HCT116 (cell line): Measurements from ENCODE around the gene CISD3. TPM values are rescaled to one million over a fixed set of nuclear protein-coding genes. Genes with fewer than 3 reads are reported as not detected.

Source experiments
- ATAC-seq: fragments of 200-7000 bp; cut with Tn5 transposase; 2 replicates; pipeline ENCODE4 v1.9.1; 2020; ENCODE audit warnings: mild to moderate bottlenecking, moderate library complexity
- BruUV-seq: library from RNA; stranded (reverse); fragments of 400-500 nt; replicated peaks from 2 replicates; lab custom pipeline; 2021; lab: Mats Ljungman, UMichigan
- CTCF ChIA-PET: fragments of 300-600 bp; sonication (Branson Sonifier 250); formaldehyde crosslinking; loops from one replicate; lab custom pipeline; 2021; ENCODE audit warnings: antibody characterized with exemption; lab: Charles Lee
- POLR2A ChIA-PET: fragments of 300-600, 350-600 bp; sonication (Branson Sonifier 250); formaldehyde crosslinking; loops from one replicate; lab custom pipeline; 2021; ENCODE audit warnings: antibody characterized with exemption; lab: Charles Lee
- RAD21 ChIA-PET, 2 experiments: fragments of 300-600 bp; sonication (Branson Sonifier 250); formaldehyde crosslinking; loops; one replicate each; lab custom pipeline; 2023; ENCODE audit warnings: low total read pairs in 2 of 2; ENCODE audit not compliant: uncharacterized antibody in 2 of 2, unreplicated experiment in 2 of 2, low non-redundant PET in 1 of 2; lab: Charles Lee
- DNase-seq: peaks from one replicate; pipeline ENCODE4 v3.0.0-alpha.2; 2010; ENCODE audit warnings: low read depth, low spot score
- H2AFZ ChIP-seq: fragments of 200-600 bp; shearing (Covaris generic), sonication (generic); 2 replicates; pipeline ENCODE4 v1.6.1; 2017; ENCODE audit warnings: low read depth, mixed run types, mixed read lengths, antibody characterized with exemption, low read length; ENCODE audit not compliant: poor library complexity, severe bottlenecking
- H3K27ac ChIP-seq: 2 replicates; pipeline ENCODE4 v1.5.1; 2012; ENCODE audit warnings: low read depth, low read length
- H3K27me3 ChIP-seq: fragments of 200-600 bp; sonication (generic); 2 replicates; pipeline ENCODE4 v1.6.1; 2016; ENCODE audit warnings: mixed run types, low read length, mixed read lengths; ENCODE audit not compliant: insufficient read depth
- H3K36me3 ChIP-seq, 2 experiments: fragments of 200-500 bp in 1 of 2; fragments of 200-600 bp in 1 of 2; sonication (Bioruptor generic) in 1 of 2; sonication (generic) in 1 of 2; 2 replicates each; pipeline versions ENCODE4 v1.5.1 to v1.6.1; 2014 to 2016; ENCODE audit warnings: low read length in 2 of 2, inconsistent platforms in 1 of 2, mixed read lengths in 1 of 2, mixed run types in 1 of 2; ENCODE audit not compliant: insufficient read depth in 2 of 2, control insufficient read depth in 1 of 2
- H3K4me1 ChIP-seq, 2 experiments: fragments of 200-600 bp in 1 of 2; sonication (generic) in 1 of 2; 2 replicates each; pipeline versions ENCODE4 v1.5.1 to v1.6.1; 2012 to 2017; ENCODE audit warnings: low read length in 2 of 2, inconsistent platforms in 1 of 2, mild to moderate bottlenecking in 1 of 2, mixed read lengths in 1 of 2, mixed run types in 1 of 2, moderate library complexity in 1 of 2; ENCODE audit not compliant: insufficient read depth in 2 of 2, control insufficient read depth in 1 of 2
- H3K4me2 ChIP-seq: fragments of 200-600 bp; sonication (generic); 2 replicates; pipeline ENCODE4 v1.6.1; 2017; ENCODE audit warnings: mixed run types, low read length, mixed read lengths
- H3K4me3 ChIP-seq, 2 experiments: fragments of 200-600 bp in 1 of 2; sonication (generic) in 1 of 2; replicated peaks in 1 of 2; 2 replicates each; pipeline ENCODE4 v1.5.1; 2011 to 2016; ENCODE audit warnings: low read length in 2 of 2, control low read depth in 1 of 2, low read depth in 1 of 2, mild to moderate bottlenecking in 1 of 2, mixed read lengths in 1 of 2, mixed run types in 1 of 2
- H3K79me2 ChIP-seq: fragments of 200-600 bp; sonication (generic); 2 replicates; pipeline ENCODE4 v1.6.1; 2017; ENCODE audit warnings: mild to moderate bottlenecking, mixed run types, low read length, moderate library complexity, mixed read lengths; ENCODE audit not compliant: insufficient read depth
- H3K9ac ChIP-seq: fragments of 200-600 bp; sonication (generic); 2 replicates; pipeline ENCODE4 v1.6.1; 2016; ENCODE audit warnings: low read length, mixed read lengths
- H3K9me2 ChIP-seq: fragments of 200-600 bp; sonication (generic), shearing (Covaris generic); 2 replicates; pipeline ENCODE4 v1.6.1; 2017; ENCODE audit warnings: mixed run types, mild to moderate bottlenecking, moderate library complexity; ENCODE audit not compliant: insufficient read depth
- H3K9me3 ChIP-seq, 2 experiments: fragments of 200-500 bp in 1 of 2; fragments of 200-600 bp in 1 of 2; sonication (Bioruptor generic) in 1 of 2; sonication (generic) in 1 of 2; 2 replicates each; pipeline ENCODE4 v1.6.1; 2014 to 2017; ENCODE audit warnings: low read length in 2 of 2, mixed read lengths in 2 of 2, inconsistent platforms in 1 of 2, low read depth in 1 of 2, mild to moderate bottlenecking in 1 of 2, mixed run types in 1 of 2, moderate library complexity in 1 of 2; ENCODE audit not compliant: control insufficient read depth in 1 of 2, insufficient read depth in 1 of 2
- H4K20me1 ChIP-seq: fragments of 200-600 bp; sonication (generic), shearing (Covaris generic); 2 replicates; pipeline ENCODE4 v1.6.1; 2017; ENCODE audit warnings: mixed run types, mild to moderate bottlenecking, moderate library complexity; ENCODE audit not compliant: insufficient read depth
- CBX3 ChIP-seq: IDR thresholded peaks from 2 replicates; pipeline ENCODE4 v1.6.1; 2012; ENCODE audit warnings: low read depth
- CEBPB ChIP-seq: IDR thresholded peaks from 2 replicates; pipeline ENCODE4 v1.6.1; 2012; ENCODE audit warnings: low read depth
- CTCF ChIP-seq, 3 experiments: fragments of 200-600 bp in 1 of 3; sonication (generic) in 1 of 3; IDR thresholded peaks in 2 of 3; conservative IDR thresholded peaks in 1 of 3; 2 replicates each; pipeline ENCODE4 v1.5.1; 2012 to 2017; ENCODE audit warnings: low read depth in 2 of 3, low read length in 2 of 3, antibody characterized with exemption in 1 of 3, borderline replicate concordance in 1 of 3, control low read depth in 1 of 3, mild to moderate bottlenecking in 1 of 3, mixed read lengths in 1 of 3, mixed run types in 1 of 3, moderate library complexity in 1 of 3; ENCODE audit not compliant: insufficient read depth in 1 of 3
- EGR1 ChIP-seq: IDR thresholded peaks from 2 replicates; pipeline ENCODE4 v1.6.1; 2012; ENCODE audit warnings: low read depth
- ELF1 ChIP-seq: IDR thresholded peaks from 2 replicates; pipeline ENCODE4 v1.6.1; 2012; ENCODE audit warnings: low read depth, borderline replicate concordance
- JUND ChIP-seq: IDR thresholded peaks from 2 replicates; pipeline ENCODE4 v1.6.1; 2012
- REST ChIP-seq: IDR thresholded peaks from 2 replicates; pipeline ENCODE4 v1.6.1; 2012; ENCODE audit warnings: low read depth
- SP1 ChIP-seq: IDR thresholded peaks from 2 replicates; pipeline ENCODE4 v1.6.1; 2012; ENCODE audit warnings: low read depth
- YY1 ChIP-seq: IDR thresholded peaks from 2 replicates; pipeline ENCODE4 v1.6.1; 2011; ENCODE audit warnings: low read length, low read depth, moderate library complexity, mild to moderate bottlenecking; ENCODE audit not compliant: insufficient replicate concordance; ENCODE audit errors: extremely low read depth
- ZNF274 ChIP-seq: fragments of 200-500 bp; sonication (Bioruptor generic); IDR thresholded peaks from 2 replicates; pipeline ENCODE4 v1.6.1; 2014; ENCODE audit warnings: mild to moderate bottlenecking, low read depth, low read length, inconsistent platforms
- intact Hi-C: fragments of 100-400 bp; cut with micrococcal nuclease; formaldehyde crosslinking; loops from 2 replicates; pipeline ENCODE4 v1.10.0; 2022
- total RNA-seq: library from RNA; stranded (reverse); gene quantifications from one replicate; pipeline ENCODE4 v1.2.1, GENCODE V29; 2021; ENCODE audit not compliant: unreplicated experiment
- TF ChIP-seq, protein P1 (sequence below): IDR thresholded peaks from 2 replicates; pipeline ENCODE4 v1.6.1; 2012

CISD3 gene
- total RNA-seq, 1 experiment from 2014 or later = 50.2 TPM

- H4K20me1 ChIP-seq = no peaks in the 10 kb centered on the region
- ChIA-PET POLR2A (no interaction called here), RAD21 (no interaction called here), CTCF (interaction anchor here (0.7 to 1.2 kb wide), 4 partner anchors 8 to 22 kb away, joined by 4 read pairs; no protein-coding TSS in a partner anchor)
- no peaks in the 10 kb centered on the region for H3K9me2 ChIP-seq
- no peak overlapping the region for H2AFZ ChIP-seq
- ATAC-seq (no peak), DNase-seq (no peak)
- TF ChIP-seq, protein P1, sequence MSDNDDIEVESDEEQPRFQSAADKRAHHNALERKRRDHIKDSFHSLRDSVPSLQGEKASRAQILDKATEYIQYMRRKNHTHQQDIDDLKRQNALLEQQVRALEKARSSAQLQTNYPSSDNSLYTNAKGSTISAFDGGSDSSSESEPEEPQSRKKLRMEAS = no peak
- TF ChIP-seq ZNF274 = no peak
- no peak for TF ChIP-seq CEBPB
- no peak for TF ChIP-seq EGR1
- no peak for TF ChIP-seq ELF1
- no peak for TF ChIP-seq REST
- TF ChIP-seq JUND = no peak
- no peak for TF ChIP-seq CTCF (IDR thresholded peaks at IDR 0.05 in 2 of 3, conservative IDR thresholded peaks at IDR 0.05 in 1 of 3; ENCODE audit: borderline replicate concordance in 1 of 3, insufficient read depth in 1 of 3, low read depth in 2 of 3, low read length in 2 of 3)
- no peak for TF ChIP-seq SP1
- TF ChIP-seq YY1 = no peak
- no peak for TF ChIP-seq CBX3
- H3K4me1 ChIP-seq = peaks cover 5 to 24% of the 10 kb centered on the region in 2 experiments
- peaks cover 14 to 15% of the 10 kb centered on the region in 2 experiments for H3K36me3 ChIP-seq
- H3K4me2 ChIP-seq = peak overlapping the region; percentile 43
- H3K27me3 ChIP-seq = no peaks in the 10 kb centered on the region
- H3K9ac ChIP-seq = peak overlapping the region; percentile 10
- no peaks in the 10 kb centered on the region for H3K9me3 ChIP-seq
- intact Hi-C loops = no loop called here
- no TSS peak for BruUV-seq
- H3K4me3 ChIP-seq = no peak overlapping the region; a peak in 1 of 4 replicates
- H3K79me2 ChIP-seq = no peaks in the 10 kb centered on the region
- peak overlapping the region; percentile 46 for H3K27ac ChIP-seq
Observed at GRCh38 chr17:38719289-38719942, 10.7 kb upstream of the CISD3 start.
